ENCODE results near the gene PCDH8.

PCDH8 gene
- long read RNA-seq, donor 1, result 0 reads
- long read RNA-seq, donor 2, result 0 reads
- long read RNA-seq, donor 3, result 0 reads
- long read RNA-seq, donor 4, result 0 reads
- long read RNA-seq, donor 5, result 0 reads
- long read RNA-seq, donor 6, result 0 reads
- long read RNA-seq, donor 7, result 0 reads
- long read RNA-seq, donor 8, result 0 reads

GRCh38 chr13:52848455-52849195 lies at the start of gene PCDH8:
Gene PCDH8, minus strand, starts transcription at chr13:52848640. Its CDS starts 204 bp downstream, at chr13:52848436.
- peak; percentile 46 for DNase-seq

GRCh38 chr13:52896827-52897659 lies 48.6 kb upstream of the PCDH8 start:
- no peak for DNase-seq

- DNase-seq, result no peak
These were observed 46.0 kb upstream of the PCDH8 start for GRCh38 chr13:52894413-52894812.

GRCh38 chr13:52892925-52893324 lies 44.5 kb upstream of the PCDH8 start:
- no peak for DNase-seq

- no peak for DNase-seq
These were observed 43.3 kb upstream of the PCDH8 start for GRCh38 chr13:52891706-52892105.

- no peak for DNase-seq
These were observed 38.7 kb upstream of the PCDH8 start for GRCh38 chr13:52887165-52887564.

- DNase-seq, result no peak
These were observed 36.7 kb upstream of the PCDH8 start for GRCh38 chr13:52885141-52885540.

- no peak for DNase-seq
These were observed 36.1 kb upstream of the PCDH8 start for GRCh38 chr13:52884429-52885010.

GRCh38 chr13:52882785-52883184 lies 34.3 kb upstream of the PCDH8 start:
- no peak for DNase-seq

- DNase-seq, result no peak
These were observed 31.7 kb upstream of the PCDH8 start for GRCh38 chr13:52879950-52880741.

- DNase-seq, result no peak
These were observed 30.4 kb upstream of the PCDH8 start for GRCh38 chr13:52878831-52879230.

- DNase-seq, result no peak
These were observed 21.7 kb upstream of the PCDH8 start for GRCh38 chr13:52870143-52870542.

GRCh38 chr13:52869621-52870020 lies 21.2 kb upstream of the PCDH8 start:
- DNase-seq, result no peak

GRCh38 chr13:52869050-52869449 lies 20.6 kb upstream of the PCDH8 start:
- DNase-seq, result no peak

- no peak for DNase-seq
These were observed 19.8 kb upstream of the PCDH8 start for GRCh38 chr13:52868190-52868589.

- no peak for DNase-seq
These were observed 16.5 kb upstream of the PCDH8 start for GRCh38 chr13:52864941-52865340.

- no peak for DNase-seq
These were observed 14.1 kb upstream of the PCDH8 start for GRCh38 chr13:52862358-52863206.

- DNase-seq, result no peak
These were observed 4.0 kb upstream of the PCDH8 start for GRCh38 chr13:52852444-52852843.

- peak; percentile 77 for DNase-seq
These were observed 2.9 kb upstream of the PCDH8 start for GRCh38 chr13:52851137-52851962.
